Liver (tissue), 9 donors: ENCODE measurements around the gene ADAM11. TPM values are rescaled to one million over a fixed set of nuclear protein-coding genes. Genes with fewer than 3 reads are reported as not detected.
"Not testable (repeated sequence)": the region's sequence is repeated elsewhere in the genome, so short reads cannot be mapped to it uniquely, and the experiment has no call there.

ENCODE experiments used
- DNase-seq: peaks from one replicate; pipeline ENCODE4 v3.0.0-alpha.2; 2017; ENCODE audit warnings: low spot score
- H3K27ac ChIP-seq, 2 donors: one replicate each; pipeline ENCODE4 v1.7.0; 2013; ENCODE audit warnings: inconsistent platforms in 2 of 2, low read length in 2 of 2, control low read depth in 1 of 2, low read depth in 1 of 2, mild to moderate bottlenecking in 1 of 2
- H3K27me3 ChIP-seq, 4 donors: one replicate each; pipeline versions ENCODE4 v1.6.1 to v1.7.0; 2013; ENCODE audit warnings: low read length in 3 of 4, inconsistent platforms in 1 of 4, mild to moderate bottlenecking in 1 of 4, moderate library complexity in 1 of 4; ENCODE audit not compliant: control insufficient read depth in 4 of 4, insufficient read depth in 4 of 4
- H3K36me3 ChIP-seq, 4 donors: one replicate each; pipeline versions ENCODE4 v1.6.1 to v1.7.0; 2013; ENCODE audit warnings: low read length in 3 of 4, mild to moderate bottlenecking in 3 of 4, low read depth in 1 of 4, moderate library complexity in 1 of 4; ENCODE audit not compliant: control insufficient read depth in 4 of 4, insufficient read depth in 3 of 4
- H3K4me1 ChIP-seq, 4 donors: one replicate each; pipeline versions ENCODE4 v1.6.1 to v1.7.0; 2013; ENCODE audit warnings: low read length in 3 of 4, mild to moderate bottlenecking in 3 of 4, moderate library complexity in 1 of 4; ENCODE audit not compliant: control insufficient read depth in 4 of 4, insufficient read depth in 4 of 4
- H3K4me3 ChIP-seq, 3 donors: one replicate each; pipeline versions ENCODE4 v1.6.1 to v1.7.0; 2013; ENCODE audit warnings: low read length in 3 of 3, control low read depth in 1 of 3, low read depth in 1 of 3, mild to moderate bottlenecking in 1 of 3
- H3K9ac ChIP-seq, 2 donors: one replicate each; pipeline ENCODE4 v1.7.0; 2013; ENCODE audit warnings: low read length in 2 of 2, mild to moderate bottlenecking in 2 of 2, moderate library complexity in 2 of 2, control low read depth in 1 of 2, low read depth in 1 of 2
- H3K9me3 ChIP-seq, 4 donors: one replicate each; pipeline versions ENCODE4 v1.6.1 to v1.7.0; 2013; ENCODE audit warnings: low read length in 3 of 4; ENCODE audit not compliant: control insufficient read depth in 4 of 4
- EGR1 ChIP-seq, 2 donors: IDR thresholded peaks; 2 replicates each; pipeline ENCODE4 v1.6.1; 2016 to 2018; ENCODE audit warnings: antibody characterized with exemption in 2 of 2, low read depth in 2 of 2
- FOXA1 ChIP-seq: IDR thresholded peaks from 2 replicates; pipeline ENCODE4 v1.6.1; 2016; ENCODE audit warnings: antibody characterized with exemption
- FOXA2 ChIP-seq: IDR thresholded peaks from 2 replicates; pipeline ENCODE4 v1.6.1; 2016; ENCODE audit warnings: antibody characterized with exemption
- HNF4G ChIP-seq: IDR thresholded peaks from 2 replicates; pipeline ENCODE4 v1.6.1; 2016; ENCODE audit warnings: antibody characterized with exemption
- JUND ChIP-seq, 2 donors: IDR thresholded peaks; 2 replicates each; pipeline ENCODE4 v1.6.1; 2016; ENCODE audit warnings: antibody characterized with exemption in 2 of 2
- NR2F2 ChIP-seq: IDR thresholded peaks from 2 replicates; pipeline ENCODE4 v1.6.1; 2016; ENCODE audit warnings: antibody characterized with exemption
- RXRA ChIP-seq, 2 donors: IDR thresholded peaks; 2 replicates each; pipeline ENCODE4 v1.6.1; 2017 to 2018; ENCODE audit warnings: antibody characterized with exemption in 2 of 2, mild to moderate bottlenecking in 1 of 2
- TAF1 ChIP-seq: conservative IDR thresholded peaks from 2 replicates; pipeline ENCODE4 v1.6.1; 2016; ENCODE audit warnings: antibody characterized with exemption, mild to moderate bottlenecking
- WGBS: extraction: QIAGEN DNeasy Blood & Tissue Kit; methylation state at CpG from one replicate; pipeline ENCODE4 v1.1.7; 2013; 5-methylcytosine and 5-hydroxymethylcytosine counted together
- polyA plus RNA-seq, 2 donors: library from polyadenylated mRNA; stranded (reverse) in 1 of 2; unstranded in 1 of 2; fragments of 200-250 nt in 1 of 2; fragments of >200 nt in 1 of 2; fragmentation: Nextera tagmentation in 1 of 2; extraction: Ambion mirVana in 1 of 2; gene quantifications; one replicate each; pipeline versions ENCODE4 v1.2.1 to v1.2.3, GENCODE V29; 2013 to 2015
- total RNA-seq, 2 donors: library from RNA; depleted of rRNA; stranded (reverse); fragments of >200 nt; gene quantifications; one replicate each; pipeline ENCODE4 v1.2.3, GENCODE V29; 2014
- TF ChIP-seq, protein P1 (sequence below): IDR thresholded peaks from 2 replicates; pipeline ENCODE4 v1.6.1; 2016; ENCODE audit warnings: antibody characterized with exemption
- TF ChIP-seq, protein P2 (sequence below): fragments of 150-350 bp; IDR thresholded peaks from 2 replicates; pipeline ENCODE4 v1.5.1; 2017; ENCODE audit warnings: improper control_type of control experiment, low read depth, low read length; ENCODE audit not compliant: missing input control
- TF ChIP-seq, protein P3 (sequence below): IDR thresholded peaks from 2 replicates; pipeline ENCODE4 v1.6.1; 2016; ENCODE audit warnings: antibody characterized with exemption, mild to moderate bottlenecking
- TF ChIP-seq, protein P4 (sequence below): IDR thresholded peaks from 2 replicates; pipeline ENCODE4 v1.6.1; 2016; ENCODE audit warnings: antibody characterized with exemption
- TF ChIP-seq, protein P5 (sequence below): IDR thresholded peaks from 2 replicates; pipeline ENCODE4 v1.6.1; 2016; ENCODE audit warnings: antibody characterized with exemption
- donor health status: healthy.
- donor health status: healthy.
- donor health status: healthy.
- donor health status: healthy.
- donor health status: healthy.

The ADAM11 gene
- total and polyA plus RNA-seq, 4 donors, result 0.06 to 1.1 (median 0.08) TPM; not detected in 1

DNA sequence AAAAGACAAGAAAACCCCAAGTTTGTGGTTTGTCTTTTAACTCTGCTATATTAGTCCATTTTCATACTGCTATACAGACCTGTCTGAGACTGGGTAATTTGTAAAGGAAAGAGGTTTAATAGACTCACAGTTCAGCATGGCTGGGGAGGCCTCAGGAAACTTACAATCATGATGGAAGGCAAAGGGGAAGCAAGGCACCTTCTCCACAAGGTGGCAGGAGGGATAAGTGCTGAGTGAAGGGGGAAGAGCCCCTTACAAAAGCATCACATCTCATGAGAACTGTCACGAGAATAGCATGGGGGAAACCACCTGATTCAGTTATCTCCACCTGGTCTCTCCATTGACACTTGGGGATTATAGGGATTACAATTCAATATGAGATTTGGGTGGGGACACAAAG lies 13.5 kb upstream of the ADAM11 start:
- H3K9ac ChIP-seq, result no peak overlapping the region
- H3K27ac ChIP-seq, result no peak overlapping the region
- H3K9me3 ChIP-seq, result no peaks in the 10 kb centered on the region
- WGBS, result 95% methylated on average over 1 of the region's 1 CpG
- peaks cover 0 to 6% (median 1%) of the 10 kb centered on the region in 4 donors for H3K36me3 ChIP-seq
- no peaks in the 10 kb centered on the region for H3K4me1 ChIP-seq
- no peak overlapping the region for H3K4me3 ChIP-seq
- TF ChIP-seq NR2F2 (no peak), FOXA1 (no peak), JUND (IDR thresholded peaks at IDR 0.05) (no peak), EGR1 (IDR thresholded peaks at IDR 0.05; ENCODE audit: low read depth in 2 of 2) (no peak), TAF1 (no peak)
- TF ChIP-seq, protein P1, sequence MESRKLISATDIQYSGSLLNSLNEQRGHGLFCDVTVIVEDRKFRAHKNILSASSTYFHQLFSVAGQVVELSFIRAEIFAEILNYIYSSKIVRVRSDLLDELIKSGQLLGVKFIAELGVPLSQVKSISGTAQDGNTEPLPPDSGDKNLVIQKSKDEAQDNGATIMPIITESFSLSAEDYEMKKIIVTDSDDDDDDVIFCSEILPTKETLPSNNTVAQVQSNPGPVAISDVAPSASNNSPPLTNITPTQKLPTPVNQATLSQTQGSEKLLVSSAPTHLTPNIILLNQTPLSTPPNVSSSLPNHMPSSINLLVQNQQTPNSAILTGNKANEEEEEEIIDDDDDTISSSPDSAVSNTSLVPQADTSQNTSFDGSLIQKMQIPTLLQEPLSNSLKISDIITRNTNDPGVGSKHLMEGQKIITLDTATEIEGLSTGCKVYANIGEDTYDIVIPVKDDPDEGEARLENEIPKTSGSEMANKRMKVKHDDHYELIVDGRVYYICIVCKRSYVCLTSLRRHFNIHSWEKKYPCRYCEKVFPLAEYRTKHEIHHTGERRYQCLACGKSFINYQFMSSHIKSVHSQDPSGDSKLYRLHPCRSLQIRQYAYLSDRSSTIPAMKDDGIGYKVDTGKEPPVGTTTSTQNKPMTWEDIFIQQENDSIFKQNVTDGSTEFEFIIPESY, result no peak
- TF ChIP-seq, protein P2, sequence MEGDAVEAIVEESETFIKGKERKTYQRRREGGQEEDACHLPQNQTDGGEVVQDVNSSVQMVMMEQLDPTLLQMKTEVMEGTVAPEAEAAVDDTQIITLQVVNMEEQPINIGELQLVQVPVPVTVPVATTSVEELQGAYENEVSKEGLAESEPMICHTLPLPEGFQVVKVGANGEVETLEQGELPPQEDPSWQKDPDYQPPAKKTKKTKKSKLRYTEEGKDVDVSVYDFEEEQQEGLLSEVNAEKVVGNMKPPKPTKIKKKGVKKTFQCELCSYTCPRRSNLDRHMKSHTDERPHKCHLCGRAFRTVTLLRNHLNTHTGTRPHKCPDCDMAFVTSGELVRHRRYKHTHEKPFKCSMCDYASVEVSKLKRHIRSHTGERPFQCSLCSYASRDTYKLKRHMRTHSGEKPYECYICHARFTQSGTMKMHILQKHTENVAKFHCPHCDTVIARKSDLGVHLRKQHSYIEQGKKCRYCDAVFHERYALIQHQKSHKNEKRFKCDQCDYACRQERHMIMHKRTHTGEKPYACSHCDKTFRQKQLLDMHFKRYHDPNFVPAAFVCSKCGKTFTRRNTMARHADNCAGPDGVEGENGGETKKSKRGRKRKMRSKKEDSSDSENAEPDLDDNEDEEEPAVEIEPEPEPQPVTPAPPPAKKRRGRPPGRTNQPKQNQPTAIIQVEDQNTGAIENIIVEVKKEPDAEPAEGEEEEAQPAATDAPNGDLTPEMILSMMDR, result no peak
- TF ChIP-seq, protein P3, sequence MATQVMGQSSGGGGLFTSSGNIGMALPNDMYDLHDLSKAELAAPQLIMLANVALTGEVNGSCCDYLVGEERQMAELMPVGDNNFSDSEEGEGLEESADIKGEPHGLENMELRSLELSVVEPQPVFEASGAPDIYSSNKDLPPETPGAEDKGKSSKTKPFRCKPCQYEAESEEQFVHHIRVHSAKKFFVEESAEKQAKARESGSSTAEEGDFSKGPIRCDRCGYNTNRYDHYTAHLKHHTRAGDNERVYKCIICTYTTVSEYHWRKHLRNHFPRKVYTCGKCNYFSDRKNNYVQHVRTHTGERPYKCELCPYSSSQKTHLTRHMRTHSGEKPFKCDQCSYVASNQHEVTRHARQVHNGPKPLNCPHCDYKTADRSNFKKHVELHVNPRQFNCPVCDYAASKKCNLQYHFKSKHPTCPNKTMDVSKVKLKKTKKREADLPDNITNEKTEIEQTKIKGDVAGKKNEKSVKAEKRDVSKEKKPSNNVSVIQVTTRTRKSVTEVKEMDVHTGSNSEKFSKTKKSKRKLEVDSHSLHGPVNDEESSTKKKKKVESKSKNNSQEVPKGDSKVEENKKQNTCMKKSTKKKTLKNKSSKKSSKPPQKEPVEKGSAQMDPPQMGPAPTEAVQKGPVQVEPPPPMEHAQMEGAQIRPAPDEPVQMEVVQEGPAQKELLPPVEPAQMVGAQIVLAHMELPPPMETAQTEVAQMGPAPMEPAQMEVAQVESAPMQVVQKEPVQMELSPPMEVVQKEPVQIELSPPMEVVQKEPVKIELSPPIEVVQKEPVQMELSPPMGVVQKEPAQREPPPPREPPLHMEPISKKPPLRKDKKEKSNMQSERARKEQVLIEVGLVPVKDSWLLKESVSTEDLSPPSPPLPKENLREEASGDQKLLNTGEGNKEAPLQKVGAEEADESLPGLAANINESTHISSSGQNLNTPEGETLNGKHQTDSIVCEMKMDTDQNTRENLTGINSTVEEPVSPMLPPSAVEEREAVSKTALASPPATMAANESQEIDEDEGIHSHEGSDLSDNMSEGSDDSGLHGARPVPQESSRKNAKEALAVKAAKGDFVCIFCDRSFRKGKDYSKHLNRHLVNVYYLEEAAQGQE, result no peak
- no peaks in the 10 kb centered on the region for H3K27me3 ChIP-seq
- no peak for DNase-seq

DNA sequence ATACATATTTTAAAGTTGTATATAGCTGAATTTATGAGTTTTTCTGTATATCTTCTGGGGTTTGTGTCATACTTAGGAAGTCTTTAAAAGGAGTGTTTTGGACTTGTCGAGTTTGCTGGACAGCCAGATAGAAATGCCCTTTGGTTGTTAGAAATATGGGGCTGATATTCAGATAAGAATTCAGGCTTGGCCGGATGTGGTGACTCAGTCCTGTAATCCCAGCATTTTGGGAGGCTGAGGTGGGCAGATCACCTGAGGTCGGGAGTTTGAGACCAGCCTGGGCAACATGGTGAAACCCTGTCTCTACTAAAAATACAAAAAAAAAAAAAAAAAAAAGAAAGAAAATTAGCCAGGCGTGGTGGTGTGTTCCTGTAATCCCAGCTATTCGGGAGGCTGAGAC lies 13.1 kb upstream of the ADAM11 start:
- not testable (repeated sequence) for H3K27ac ChIP-seq, H3K27me3 ChIP-seq, H3K4me3 ChIP-seq, H3K4me1 ChIP-seq, DNase-seq, H3K9ac ChIP-seq, H3K9me3 ChIP-seq, H3K36me3 ChIP-seq
- WGBS, result 97% methylated on average over 5 of the region's 5 CpGs

DNA sequence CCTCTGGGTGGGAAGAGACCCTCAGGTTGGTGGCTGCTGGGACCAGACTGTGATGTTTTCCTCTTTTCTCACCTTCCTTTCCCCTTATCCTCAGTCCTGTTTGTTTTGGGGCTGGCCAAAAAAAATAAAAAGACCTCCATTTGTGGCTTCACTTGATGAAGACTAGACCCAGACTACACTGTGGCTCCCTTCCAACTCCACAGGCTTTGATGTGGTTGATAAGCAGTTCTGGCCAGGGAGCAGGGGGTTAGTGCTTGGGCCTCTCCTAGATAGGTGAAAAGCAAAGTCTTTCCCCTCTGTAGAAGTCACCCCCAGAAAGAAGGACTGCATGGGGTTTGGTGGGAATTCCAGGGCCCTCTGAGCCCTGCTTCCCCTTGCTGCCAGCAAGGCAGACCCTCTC lies 11.2 kb upstream of the ADAM11 start:
- Histone ChIP-seq H3K4me3 (no peak overlapping the region), H3K36me3 (peaks cover 0 to 6% (median 1%) of the 10 kb centered on the region in 4 donors), H3K27me3 (no peaks in the 10 kb centered on the region), H3K4me1 (no peaks in the 10 kb centered on the region), H3K9ac (no peak overlapping the region), H3K9me3 (no peaks in the 10 kb centered on the region), H3K27ac (no peak overlapping the region)
- TF ChIP-seq RXRA (IDR thresholded peaks at IDR 0.05) (no peak), HNF4G (no peak), FOXA2 (no peak), EGR1 (IDR thresholded peaks at IDR 0.05; ENCODE audit: low read depth in 2 of 2) (no peak)
- TF ChIP-seq, protein P4, sequence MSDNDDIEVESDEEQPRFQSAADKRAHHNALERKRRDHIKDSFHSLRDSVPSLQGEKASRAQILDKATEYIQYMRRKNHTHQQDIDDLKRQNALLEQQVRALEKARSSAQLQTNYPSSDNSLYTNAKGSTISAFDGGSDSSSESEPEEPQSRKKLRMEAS, result no peak
- TF ChIP-seq, protein P5, sequence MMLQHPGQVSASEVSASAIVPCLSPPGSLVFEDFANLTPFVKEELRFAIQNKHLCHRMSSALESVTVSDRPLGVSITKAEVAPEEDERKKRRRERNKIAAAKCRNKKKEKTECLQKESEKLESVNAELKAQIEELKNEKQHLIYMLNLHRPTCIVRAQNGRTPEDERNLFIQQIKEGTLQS, result no peak
- DNase-seq, result no peak
